Spleen (tissue), 7 donors: ENCODE results near the gene PTTG1IP.

Experiments used
- CTCF ChIP-seq, 11 experiments: fragments of 200-600 bp in 7 of 11; fragments of 450-650 bp in 4 of 11; sonication (generic) in 4 of 11; IDR thresholded peaks in 8 of 11; conservative IDR thresholded peaks in 3 of 11; 1 replicate in 7 of 11; 2 replicates in 4 of 11; pipeline versions ENCODE4 v1.4.0 to v1.8.0; 2016 to 2021; ENCODE audit warnings: antibody characterized with exemption in 11 of 11, inconsistent platforms in 4 of 11, mild to moderate bottlenecking in 1 of 11
- POLR2AphosphoS5 ChIP-seq, 3 donors: sonication (generic); formaldehyde crosslinking; IDR thresholded peaks; one replicate each; pipeline ENCODE4 v1.5.1; 2017; ENCODE audit warnings: antibody characterized with exemption in 3 of 3
- donor health status: DM: no; HTN: no; CAD: no; lungs with moderate emphysema.
- donor health status: DM: no; HTN: no; CAD: no.
- donor health status: DM: no; HTN: no; CAD: no.

GRCh38 chr21:44805226-44805625 lies 68.3 kb downstream of the PTTG1IP start:
- TF ChIP-seq CTCF (IDR thresholded peaks at IDR 0.05 in 8 of 11, conservative IDR thresholded peaks at IDR 0.05 in 3 of 11) (no peak), POLR2AphosphoS5 (IDR thresholded peaks at IDR 0.05) (no peak)
